HG03103 (cell line): Measurements from ENCODE around the gene MYDGF.
"Not testable (repeated sequence)": the region's sequence is repeated elsewhere in the genome, so short reads cannot be mapped to it uniquely, and the experiment has no call there.

Source experiments
- ATAC-seq: cut with Tn5 transposase; IDR thresholded peaks from one replicate; pipeline ENCODE4 v1.9.1; 2021; ENCODE audit warnings: low read depth; ENCODE audit not compliant: unreplicated experiment

The MYDGF gene

DNA sequence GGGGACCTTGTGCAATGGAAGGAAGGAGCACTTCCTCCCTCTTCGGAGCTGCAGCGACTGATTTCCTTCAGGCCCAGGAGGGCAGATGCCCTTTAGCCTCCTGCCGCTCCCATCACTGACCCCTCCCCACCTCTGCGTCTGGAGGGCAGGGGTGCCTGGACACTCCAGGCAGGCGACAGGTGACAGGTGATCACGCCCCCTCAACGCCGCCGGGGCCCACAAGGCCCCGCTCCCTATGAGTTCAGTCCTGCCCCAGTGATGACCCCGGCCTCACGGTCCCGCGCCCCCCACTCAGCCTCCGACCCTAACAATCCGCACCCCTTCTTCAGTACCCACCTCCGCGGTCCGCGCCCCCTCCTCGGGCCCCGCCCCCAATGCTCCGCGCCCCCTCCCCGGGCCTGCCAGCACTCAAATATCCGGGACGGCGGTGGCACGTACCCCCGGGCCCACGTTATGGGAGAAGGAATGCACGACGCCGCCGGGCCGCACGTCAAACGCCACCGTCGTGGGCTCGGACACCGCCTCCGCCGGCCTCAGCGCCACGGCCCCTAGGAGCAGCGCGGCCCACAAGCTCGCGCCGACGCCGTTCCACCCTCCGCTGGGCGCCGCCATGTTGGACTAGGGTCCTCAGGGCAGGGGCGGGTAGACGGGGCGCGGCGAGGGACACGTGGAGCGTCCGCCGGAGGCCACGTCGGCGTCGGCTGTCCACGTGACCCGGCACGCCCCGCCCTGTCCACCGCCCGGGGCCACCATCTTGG lies at the start of gene MYDGF:
Gene MYDGF, minus strand, starts transcription at position 620 of the 758 bp plus-strand sequence. Its CDS starts 8 bp downstream, at position 612.
- peak; percentile 86 for ATAC-seq

- no peak for ATAC-seq
These were observed 49.3 kb upstream of the MYDGF start for GRCh38 chr19:4719499-4719866.

DNA sequence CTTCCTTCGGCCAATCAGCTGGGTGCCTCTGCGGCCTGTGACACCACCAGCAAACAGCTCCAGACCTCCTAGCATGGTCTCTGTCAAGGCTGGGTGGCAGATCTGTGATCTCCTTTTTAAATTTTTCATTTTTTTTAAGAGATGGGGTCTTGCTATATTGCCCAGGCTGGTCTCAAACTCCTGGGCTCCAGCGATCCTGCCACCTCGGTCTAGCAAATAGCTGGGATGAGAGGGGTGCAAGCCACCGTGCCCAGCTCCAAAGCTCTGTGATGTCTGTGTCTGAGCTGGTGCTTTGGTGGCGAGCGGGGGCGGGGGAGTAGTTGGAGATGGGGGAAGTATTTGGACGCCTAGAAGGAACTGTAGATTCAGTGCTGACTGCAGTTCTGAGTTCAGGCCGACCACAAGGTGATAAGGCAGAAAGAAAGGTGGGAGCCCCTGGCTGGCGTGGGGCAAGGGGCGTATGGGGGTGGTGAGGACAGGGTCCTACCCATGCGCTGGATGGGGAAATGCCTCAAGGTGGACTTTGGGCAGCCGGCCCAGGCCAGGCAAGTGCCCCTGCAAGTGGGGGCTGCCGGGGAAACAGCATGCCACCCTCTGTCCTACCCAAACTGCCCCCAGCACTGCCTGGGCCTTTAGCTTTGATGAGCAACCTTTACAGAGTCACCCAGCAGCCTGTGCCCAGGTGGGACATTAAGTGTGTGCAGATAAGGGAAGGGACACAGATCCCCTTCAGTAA lies 48.0 kb upstream of the MYDGF start:
- no peak for ATAC-seq

DNA sequence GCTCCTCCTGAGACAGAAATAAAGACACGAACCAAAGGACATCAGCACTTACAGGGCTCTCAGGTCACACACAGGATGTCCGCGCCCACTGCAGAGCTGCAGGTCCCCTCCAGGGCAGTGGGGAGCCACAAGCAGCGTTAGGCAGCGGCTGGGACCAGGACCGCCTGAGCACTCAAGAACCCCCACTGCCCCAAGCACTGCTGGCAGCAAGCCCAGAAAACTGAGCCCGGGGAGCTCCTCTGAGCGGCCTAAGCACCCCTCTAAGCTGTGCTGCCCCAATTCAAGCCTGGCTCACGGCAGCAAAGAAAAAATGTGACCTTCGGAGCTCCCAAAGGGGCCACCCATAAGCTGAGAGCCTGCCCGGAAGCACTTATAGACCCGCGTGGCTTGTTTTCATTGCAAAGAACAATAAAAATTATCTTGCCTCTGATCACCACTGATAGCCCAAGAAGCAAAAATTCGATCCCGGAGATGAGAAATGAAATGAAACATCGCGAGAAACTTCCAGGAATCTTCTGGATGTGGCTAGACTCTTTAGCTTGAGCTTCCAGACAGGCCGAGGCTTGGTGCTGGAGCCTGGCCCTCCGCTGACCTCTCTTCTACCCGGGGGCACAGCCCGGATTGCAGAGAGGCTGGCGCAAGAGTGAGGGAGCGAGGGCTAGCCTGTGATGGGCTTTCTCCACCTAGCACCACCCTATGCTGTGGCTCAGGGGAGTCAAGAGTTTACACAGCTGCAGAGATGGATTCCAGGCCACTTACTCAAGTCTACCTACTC lies 47.2 kb upstream of the MYDGF start:
- ATAC-seq, result no peak

DNA sequence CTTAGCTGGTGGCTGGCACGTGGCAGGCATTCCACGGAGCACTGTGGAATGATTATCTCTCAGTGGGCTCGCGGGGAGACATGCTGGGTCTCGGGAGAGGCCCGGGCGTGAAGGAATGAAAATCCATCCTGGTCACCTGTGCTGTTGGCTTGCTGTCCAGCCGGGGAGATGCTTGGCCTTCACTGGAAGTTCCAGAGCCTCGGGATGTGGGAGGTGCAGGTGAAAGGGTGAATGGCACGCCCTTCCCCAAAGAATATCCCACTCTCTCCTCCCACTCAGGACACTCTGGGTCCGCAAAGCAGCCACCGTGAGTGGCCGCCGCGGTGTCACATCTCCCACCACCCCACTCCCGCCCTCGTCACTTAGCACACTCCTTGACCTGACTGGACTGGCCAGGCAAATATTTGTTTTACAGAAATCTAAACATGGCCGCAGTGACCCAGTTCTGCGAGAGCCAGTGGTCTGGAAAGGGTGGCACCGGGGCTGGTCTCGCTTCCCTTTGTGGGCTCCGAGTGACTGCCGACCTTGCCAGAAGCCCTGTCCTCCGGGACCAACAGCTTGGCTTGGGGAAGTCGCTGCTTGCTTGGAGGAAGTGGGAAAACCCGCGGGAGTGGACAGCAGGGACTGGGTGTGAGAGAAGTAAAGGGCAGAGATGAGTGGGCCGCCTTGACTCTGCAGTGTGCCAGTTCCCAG lies 45.5 kb upstream of the MYDGF start:
- no peak for ATAC-seq

- ATAC-seq, result not testable (repeated sequence)
These were observed 45.0 kb upstream of the MYDGF start for GRCh38 chr19:4715178-4715528.

- ATAC-seq, result no peak
These were observed 43.9 kb upstream of the MYDGF start for GRCh38 chr19:4714016-4714415.

GRCh38 chr19:4713384-4713951 lies 43.3 kb upstream of the MYDGF start:
- ATAC-seq, result no peak

GRCh38 chr19:4712771-4713170 lies 42.6 kb upstream of the MYDGF start:
- no peak for ATAC-seq

GRCh38 chr19:4711211-4711610 lies 41.1 kb upstream of the MYDGF start:
- no peak for ATAC-seq

GRCh38 chr19:4710281-4710600 lies 40.1 kb upstream of the MYDGF start:
- ATAC-seq, result no peak

- ATAC-seq, result no peak
These were observed 39.5 kb upstream of the MYDGF start for GRCh38 chr19:4709440-4710280.

GRCh38 chr19:4707956-4708650 lies 38.0 kb upstream of the MYDGF start:
- no peak for ATAC-seq

DNA sequence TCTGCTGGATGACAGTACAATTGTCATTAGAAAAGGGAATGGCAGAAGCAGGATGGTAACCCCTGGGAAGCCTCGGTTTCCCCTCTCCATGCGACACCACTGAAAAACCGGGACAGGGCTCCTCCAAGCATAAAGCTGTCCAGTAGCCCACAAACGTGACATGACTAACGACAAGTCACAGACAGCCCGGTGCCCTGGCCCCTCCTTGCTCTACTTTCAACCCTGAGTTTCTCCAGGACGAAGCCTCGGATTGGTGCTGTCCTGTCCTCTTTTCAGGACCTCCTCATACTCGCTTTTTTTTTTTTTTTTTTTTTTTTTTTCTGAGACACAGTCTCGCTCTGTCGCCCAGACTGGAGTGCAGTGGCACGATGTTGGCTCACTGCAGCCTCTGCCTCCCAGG lies 37.2 kb upstream of the MYDGF start:
- no peak for ATAC-seq

- ATAC-seq, result no peak
These were observed 35.4 kb upstream of the MYDGF start for GRCh38 chr19:4705413-4706131.

DNA sequence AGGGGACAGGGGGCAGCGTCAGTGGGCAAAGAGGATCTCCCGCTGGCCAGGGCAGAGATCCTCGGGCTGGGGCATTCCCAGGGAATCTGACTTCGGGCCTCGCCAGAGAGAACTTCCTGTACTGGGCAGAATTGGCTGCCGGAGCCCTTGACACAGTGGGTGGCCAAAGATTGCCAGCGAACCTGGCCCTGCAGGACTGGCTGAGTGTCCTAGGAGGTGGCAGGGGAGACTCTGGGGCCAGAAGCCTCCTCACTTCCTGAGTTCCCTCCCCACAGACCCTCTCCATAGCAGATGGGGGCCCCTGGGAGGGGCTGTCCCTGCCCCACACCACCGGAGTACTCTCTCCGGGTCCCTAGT lies 34.2 kb upstream of the MYDGF start:
- ATAC-seq, result no peak

DNA sequence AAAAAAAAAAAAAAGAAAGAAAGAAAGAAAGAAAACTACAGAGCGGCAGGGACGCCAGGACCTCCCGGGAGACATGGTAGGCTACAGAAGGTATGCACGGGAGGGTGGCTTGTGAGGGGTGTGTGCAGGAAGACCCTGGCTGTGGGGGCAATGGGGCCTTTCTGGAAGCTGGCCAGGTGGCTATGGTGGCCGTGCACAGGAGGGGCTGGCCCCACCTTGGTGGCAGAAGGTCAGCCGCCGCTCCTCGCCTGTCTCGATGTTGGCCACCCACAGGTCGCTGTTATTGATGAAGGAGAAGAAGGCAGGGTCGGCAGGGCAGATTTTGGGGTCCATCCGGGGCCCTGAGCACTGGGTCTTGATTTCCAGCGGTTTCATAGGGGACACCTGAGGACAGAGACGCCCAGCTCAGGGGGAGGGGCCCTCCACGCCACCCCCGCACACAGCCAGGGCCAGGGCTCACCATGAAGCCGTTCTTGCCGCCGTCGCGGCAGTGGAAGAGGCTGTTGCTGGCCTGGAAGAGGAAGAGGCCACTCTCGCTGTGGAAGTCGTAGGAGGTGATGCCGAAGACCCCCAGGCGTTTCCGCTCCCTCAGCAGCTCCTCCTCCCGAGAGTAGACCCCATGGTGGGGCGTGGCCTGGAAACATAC lies 33.7 kb upstream of the MYDGF start:
- ATAC-seq, result no peak

DNA sequence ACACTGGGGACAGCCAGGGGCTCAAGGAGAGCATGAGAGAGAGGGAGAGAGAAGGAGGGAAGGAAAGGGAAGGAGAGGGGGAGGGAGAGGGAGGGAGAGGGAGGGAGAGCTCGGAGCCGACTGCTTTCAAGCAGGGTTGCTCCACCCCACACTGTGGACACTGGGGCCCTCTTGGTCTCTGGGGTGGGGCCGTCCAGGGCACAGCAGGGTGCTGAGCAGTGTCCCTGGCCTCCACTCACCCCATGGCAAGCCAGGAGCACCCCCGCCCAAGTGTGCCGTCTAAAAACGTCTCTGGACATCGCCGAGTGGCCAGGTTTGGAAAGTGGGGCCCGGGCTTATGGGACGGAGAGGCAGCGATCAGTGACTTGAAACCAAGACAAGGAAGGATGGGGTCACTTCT lies 32.6 kb upstream of the MYDGF start:
- no peak for ATAC-seq
